Jurkat, Clone E6-1 (cell line): Measurements from ENCODE around the gene PKD1.

Experiments
- DNase-seq: peaks from one replicate; pipeline ENCODE4 v3.0.0-alpha.2; 2011; ENCODE audit warnings: low read depth, low spot score
- H3K4me3 ChIP-seq: 2 replicates; pipeline ENCODE4 v1.5.1; 2011; ENCODE audit warnings: mild to moderate bottlenecking, low read length, control low read depth, moderate library complexity

The PKD1 gene

GRCh38 chr16:2082983-2083364, 52.7 kb downstream of the PKD1 start:
- H3K4me3 ChIP-seq, result no peak overlapping the region
- DNase-seq, result no peak

- DNase-seq, result no peak
These were observed 53.3 kb downstream of the PKD1 start for GRCh38 chr16:2082171-2082982.

GRCh38 chr16:2081201-2082084, 54.3 kb downstream of the PKD1 start:
- no peak overlapping the region for H3K4me3 ChIP-seq
- no peak for DNase-seq

More at GRCh38 chr16:2082171-2082982, 53.3 kb downstream of the PKD1 start:
- H3K4me3 ChIP-seq, result no peak overlapping the region

- no peak overlapping the region for H3K4me3 ChIP-seq
- DNase-seq, result no peak
These were observed 55.7 kb downstream of the PKD1 start for GRCh38 chr16:2079991-2080390.

- no peak overlapping the region for H3K4me3 ChIP-seq
- no peak for DNase-seq
These were observed 56.3 kb downstream of the PKD1 start for GRCh38 chr16:2079311-2079800.

GRCh38 chr16:2078691-2079090, 57.0 kb downstream of the PKD1 start:
- DNase-seq, result no peak
- no peak overlapping the region for H3K4me3 ChIP-seq

- no peak overlapping the region for H3K4me3 ChIP-seq
- DNase-seq, result no peak
These were observed 57.6 kb downstream of the PKD1 start for GRCh38 chr16:2078096-2078495.

- DNase-seq, result no peak
- no peak overlapping the region for H3K4me3 ChIP-seq
These were observed 58.0 kb downstream of the PKD1 start for GRCh38 chr16:2077696-2078095.

GRCh38 chr16:2077016-2077415, 58.7 kb downstream of the PKD1 start:
- no peak overlapping the region for H3K4me3 ChIP-seq
- DNase-seq, result no peak

GRCh38 chr16:2076072-2076865, 59.4 kb downstream of the PKD1 start:
- H3K4me3 ChIP-seq, result no peak overlapping the region
- DNase-seq, result no peak

GRCh38 chr16:2075631-2076030, 60.1 kb downstream of the PKD1 start:
- H3K4me3 ChIP-seq, result no peak overlapping the region
- DNase-seq, result no peak

GRCh38 chr16:2074071-2074470, 61.6 kb downstream of the PKD1 start:
- H3K4me3 ChIP-seq, result no peak overlapping the region
- DNase-seq, result no peak

GRCh38 chr16:2072926-2073325, 62.8 kb downstream of the PKD1 start:
- no peak for DNase-seq
- H3K4me3 ChIP-seq, result no peak overlapping the region

GRCh38 chr16:2071454-2072202, 64.1 kb downstream of the PKD1 start:
- no peak for DNase-seq

GRCh38 chr16:2070576-2071453, 64.9 kb downstream of the PKD1 start:
- no peak for DNase-seq
- no peak overlapping the region for H3K4me3 ChIP-seq

More at GRCh38 chr16:2071454-2072202, 64.1 kb downstream of the PKD1 start:
- H3K4me3 ChIP-seq, result no peak overlapping the region

- H3K4me3 ChIP-seq, result no peak overlapping the region
- DNase-seq, result no peak
These were observed 69.6 kb downstream of the PKD1 start for GRCh38 chr16:2066139-2066538.

- DNase-seq, result no peak
- H3K4me3 ChIP-seq, result no peak overlapping the region
These were observed 71.2 kb downstream of the PKD1 start for GRCh38 chr16:2064368-2064945.
